Adrenal gland (tissue), 12 donors: Measurements from ENCODE around the gene PRB3. TPM values are rescaled to one million over a fixed set of nuclear protein-coding genes. Genes with fewer than 3 reads are reported as not detected.

Experiments used
- DNase-seq, 7 donors: peaks; one replicate each; pipeline ENCODE4 v3.0.0-alpha.2; 2019 to 2020
- H3K27ac ChIP-seq, 5 donors: fragments of 200-600 bp; sonication (generic) in 4 of 5; 1 replicate in 3 of 5; 2 replicates in 2 of 5; pipeline versions ENCODE4 v1.5.1 to v1.8.0; 2016 to 2020; ENCODE audit warnings: mild to moderate bottlenecking in 1 of 5
- H3K27me3 ChIP-seq: fragments of 200-600 bp; 2 replicates; pipeline ENCODE4 v1.8.0; 2021
- H3K36me3 ChIP-seq, 2 donors: fragments of 200-600 bp; replicated peaks in 1 of 2; 1 replicate in 1 of 2; 2 replicates in 1 of 2; pipeline versions ENCODE4 v1.5.1 to v1.8.0; 2018 to 2022
- H3K4me1 ChIP-seq, 2 donors: fragments of 200-600 bp; replicated peaks in 1 of 2; 1 replicate in 1 of 2; 2 replicates in 1 of 2; pipeline versions ENCODE4 v1.5.1 to v1.8.0; 2018 to 2021
- H3K4me3 ChIP-seq, 4 donors: fragments of 200-600 bp; sonication (generic) in 3 of 4; one replicate each; pipeline ENCODE4 v1.5.1; 2016 to 2018
- H3K9me3 ChIP-seq, 3 donors: fragments of 200-600 bp; sonication (generic) in 1 of 3; replicated peaks in 1 of 3; 1 replicate in 2 of 3; 2 replicates in 1 of 3; pipeline versions ENCODE4 v1.5.1 to v1.8.0; 2016 to 2021
- CTCF ChIP-seq, 6 experiments: fragments of 450-650 bp in 4 of 6; fragments of 200-600 bp in 2 of 6; sonication (generic) in 1 of 6; IDR thresholded peaks; 1 replicate in 5 of 6; 2 replicates in 1 of 6; pipeline versions ENCODE4 v1.5.1 to v1.8.0; 2016 to 2021; ENCODE audit warnings: antibody characterized with exemption in 6 of 6, mild to moderate bottlenecking in 2 of 6, moderate library complexity in 1 of 6
- POLR2A ChIP-seq, 2 donors: fragments of 450-650 bp; IDR thresholded peaks; one replicate each; pipeline ENCODE4 v1.6.1; 2017; ENCODE audit warnings: antibody characterized with exemption in 2 of 2, mild to moderate bottlenecking in 2 of 2, moderate library complexity in 1 of 2
- WGBS, 4 donors: extraction: QIAGEN DNeasy Blood & Tissue Kit in 2 of 4; methylation state at CpG; one replicate each; pipeline versions ENCODE4 v1.1.5 to v1.1.7; 2013 to 2017; 5-methylcytosine and 5-hydroxymethylcytosine counted together
- intact Hi-C, 2 donors: fragments of 100-400 bp; cut with DNase I; formaldehyde crosslinking; loops; one replicate each; pipeline versions ENCODE4 v1.14.1 to v1.15.0; 2022 to 2023
- polyA plus RNA-seq, 3 donors: library from polyadenylated mRNA; stranded (reverse); fragments of 200-250 nt in 2 of 3; fragments of 350-450 nt in 1 of 3; fragmentation: Illumina TruSeq in 1 of 3; extraction: RNeasy Lipid Tissue Mini Kit (QIAGEN cat#74804) in 1 of 3; gene quantifications; one replicate each; pipeline ENCODE4 v1.2.3, GENCODE V29; 2013 to 2014
- total RNA-seq, 9 donors: library from RNA; depleted of rRNA in 4 of 9; stranded (reverse); fragments of >200 nt in 4 of 9; fragments of 120-200 nt in 1 of 9; fragmentation: NEBNext Ultra II Directional in 1 of 9; extraction: Animal tissue kit (Norgen Biotek cat#: 25700) in 1 of 9; gene quantifications; one replicate each; pipeline versions ENCODE4 v1.1.0 to v1.2.4, GENCODE V29; 2013 to 2023
- donor health status: healthy with polysubstance abuse.
- donor health status: Bipolar disorder and iron deficiency.
- donor health status: DM: yes; HTN: yes; CAD: no.
- donor health status: DM: no; HTN: no; CAD: no.
- donor health status: DM: no; HTN: no; CAD: no.
- donor health status: DM: yes; HTN: yes; CAD: no.

Gene PRB3
- total and polyA plus RNA-seq, 12 donors, result not detected

GRCh38 chr12:11264501-11264900 is 5.0 kb downstream of the PRB3 start:
- no peaks in the 10 kb centered on the region for H3K4me1 ChIP-seq
- DNase-seq, result no peak
- H3K27ac ChIP-seq, result no peak overlapping the region
- TF ChIP-seq POLR2A (IDR thresholded peaks at IDR 0.05) (no peak), CTCF (IDR thresholded peaks at IDR 0.05) (no peak)
- H3K9me3 ChIP-seq, result no peaks in the 10 kb centered on the region
- H3K36me3 ChIP-seq, result no peaks in the 10 kb centered on the region
- H3K27me3 ChIP-seq, result no peaks in the 10 kb centered on the region
- 93 to 100% (median 98%) methylated on average over 1 of the region's 1 CpG for WGBS, 4 donors
- intact Hi-C loops, result no loop called here
- H3K4me3 ChIP-seq, result no peak overlapping the region

- H3K27ac ChIP-seq, result no peak overlapping the region
- no peaks in the 10 kb centered on the region for H3K27me3 ChIP-seq
- H3K4me1 ChIP-seq, result no peaks in the 10 kb centered on the region
- no peak for TF ChIP-seq CTCF (IDR thresholded peaks at IDR 0.05)
- no peak for TF ChIP-seq POLR2A (IDR thresholded peaks at IDR 0.05)
- DNase-seq, result no peak
- intact Hi-C loops, result no loop called here
- H3K9me3 ChIP-seq, result no peaks in the 10 kb centered on the region
- WGBS, 4 donors, result 84 to 99% (median 92%) methylated on average over 1 of the region's 1 CpG
- H3K36me3 ChIP-seq, result no peaks in the 10 kb centered on the region
- no peak overlapping the region for H3K4me3 ChIP-seq
Observed at GRCh38 chr12:11246489-11246888, 23.0 kb downstream of the PRB3 start.

GRCh38 chr12:11242656-11243055 is 26.9 kb downstream of the PRB3 start:
- Histone ChIP-seq H3K27me3 (no peaks in the 10 kb centered on the region), H3K36me3 (no peaks in the 10 kb centered on the region), H3K4me3 (no peak overlapping the region), H3K9me3 (no peaks in the 10 kb centered on the region), H3K27ac (no peak overlapping the region), H3K4me1 (no peaks in the 10 kb centered on the region)
- no peak for TF ChIP-seq CTCF (IDR thresholded peaks at IDR 0.05)
- no peak for TF ChIP-seq POLR2A (IDR thresholded peaks at IDR 0.05)
- WGBS, 4 donors, result 69 to 84% (median 77%) methylated on average over 3 of the region's 3 CpGs
- no peak for DNase-seq
- intact Hi-C loops, result no loop called here

- intact Hi-C loops, result no loop called here
- Histone ChIP-seq H3K27me3 (no peaks in the 10 kb centered on the region), H3K36me3 (no peaks in the 10 kb centered on the region), H3K9me3 (no peaks in the 10 kb centered on the region), H3K4me1 (no peaks in the 10 kb centered on the region), H3K4me3 (no peak overlapping the region), H3K27ac (no peak overlapping the region)
- no peak for DNase-seq
- TF ChIP-seq POLR2A (IDR thresholded peaks at IDR 0.05) (no peak), CTCF (IDR thresholded peaks at IDR 0.05) (no peak)
- WGBS, 4 donors, result 90 to 95% (median 94%) methylated on average over 3 of the region's 3 CpGs
Observed at GRCh38 chr12:11240348-11240930, 29.1 kb downstream of the PRB3 start.
